ENCODE data around the gene EFCC1. TPM values are rescaled to one million over a fixed set of nuclear protein-coding genes. Genes with fewer than 3 reads are reported as not detected.

The EFCC1 gene
- total RNA-seq, 2 experiments from 2014 or later, result 0.22 to 0.25 TPM

DNA sequence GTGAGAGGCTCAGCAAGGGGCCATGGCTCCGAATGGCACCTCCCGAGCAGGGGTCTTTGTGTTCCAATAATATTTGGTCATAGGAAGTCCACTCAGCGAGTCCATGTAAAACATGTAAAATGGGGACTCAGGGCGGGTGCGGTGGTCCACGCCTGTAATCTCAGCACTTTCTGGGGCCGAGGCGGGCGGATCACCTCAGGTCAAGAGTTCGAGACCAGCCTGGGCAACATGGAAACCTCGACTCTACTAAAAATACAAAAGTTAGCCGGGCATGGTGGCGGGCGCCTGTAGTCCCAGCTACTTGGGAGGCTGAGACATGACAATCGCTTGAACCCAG, 26.4 kb downstream of the EFCC1 start:
- ChIA-PET CTCF (interaction anchor here (1.0 to 5.2 kb wide), 19 partner anchors 9 to 347 kb away, joined by 3 to 56 read pairs (median 4); partner anchors contain the start of genes CFAP92, ISY1 and RAB43), POLR2A (interaction anchor here (0.6 to 4.0 kb wide), 17 partner anchors 9 to 288 kb away, joined by 3 to 90 read pairs (median 6); partner anchors contain the start of genes CFAP92, COPG1 and RAB43)
- peak overlapping the region in 1 of 2 donors; percentile 61 for H3K27ac ChIP-seq (ENCODE audit: low read depth in 1 of 2, low read length in 2 of 2)
- Mint-ChIP-seq H3K27me3 (no peaks in the 10 kb centered on the region), H3K36me3 (ENCODE audit: low read depth) (no peaks in the 10 kb centered on the region), H3K4me3 (no peak overlapping the region), H3K9me3 (no peaks in the 10 kb centered on the region), H3K27ac (no peak overlapping the region), H3K4me1 (ENCODE audit: low read depth) (peaks cover 18% of the 10 kb centered on the region)
- DNase-seq (no peak), ATAC-seq (ENCODE audit: poor library complexity) (no peak)
- H3K4me3 ChIP-seq (ENCODE audit: low read length), result peak overlapping the region; percentile 54
- peaks cover 0 to 3% of the 10 kb centered on the region in 2 experiments for H3K9me3 ChIP-seq (ENCODE audit: control insufficient read depth in 1 of 2, insufficient read depth in 1 of 2, low read length in 2 of 2)
- no peak for TF ChIP-seq CTCF (IDR thresholded peaks at IDR 0.05)
- intact Hi-C loops (cut with DNase I, micrococcal nuclease), result loop anchor here (1.0 to 2.0 kb wide), 2 partner anchors 11 to 33 kb away; partner anchors contain the start of gene CFAP92 (in 1 of the 2)
- peaks cover 19% of the 10 kb centered on the region for H3K4me1 ChIP-seq (ENCODE audit: insufficient read depth, low read length)
- H3K27me3 ChIP-seq (ENCODE audit: control insufficient read depth in 1 of 2, insufficient read depth in 2 of 2, low read length in 2 of 2), result no peaks in the 10 kb centered on the region
- H3K36me3 ChIP-seq (ENCODE audit: insufficient read depth, low read length), result no peaks in the 10 kb centered on the region

- H3K27me3 Mint-ChIP-seq, result no peaks in the 10 kb centered on the region
- H3K27ac Mint-ChIP-seq, result no peak overlapping the region
- H3K9me3 Mint-ChIP-seq, result no peaks in the 10 kb centered on the region
- H3K27me3 ChIP-seq (ENCODE audit: control insufficient read depth in 1 of 2, insufficient read depth in 2 of 2, low read length in 2 of 2), result no peaks in the 10 kb centered on the region
- no peaks in the 10 kb centered on the region for H3K9me3 ChIP-seq (ENCODE audit: control insufficient read depth in 1 of 2, insufficient read depth in 1 of 2, low read length in 2 of 2)
- no peaks in the 10 kb centered on the region for H3K36me3 ChIP-seq (ENCODE audit: insufficient read depth, low read length)
- ChIA-PET CTCF (interaction anchor here (5.2 kb wide), 1 partner anchor 15 kb away, joined by 56 read pairs; no protein-coding TSS in a partner anchor), POLR2A (interaction anchor here (1.2 to 4.0 kb wide), 2 partner anchors 13 to 35 kb away, joined by 4 to 90 read pairs; partner anchors contain the start of gene CFAP92)
- intact Hi-C loops (cut with DNase I, micrococcal nuclease), result loop anchor here in 1 of 2 experiments (2.0 kb wide), 1 partner anchor 14 kb away; no protein-coding TSS in a partner anchor
- H3K27ac ChIP-seq (ENCODE audit: low read depth in 1 of 2, low read length in 2 of 2), result no peak overlapping the region
- ATAC-seq (ENCODE audit: poor library complexity), result no peak
- H3K4me3 ChIP-seq (ENCODE audit: low read length), result no peak overlapping the region
- TF ChIP-seq CTCF (IDR thresholded peaks at IDR 0.05), result no peak
- no peak for DNase-seq
- no peaks in the 10 kb centered on the region for H3K36me3 Mint-ChIP-seq (ENCODE audit: low read depth)
- peaks cover 18% of the 10 kb centered on the region for H3K4me1 Mint-ChIP-seq (ENCODE audit: low read depth)
- H3K4me3 Mint-ChIP-seq, result no peak overlapping the region
- peaks cover 19% of the 10 kb centered on the region for H3K4me1 ChIP-seq (ENCODE audit: insufficient read depth, low read length)
These were observed 27.8 kb downstream of the EFCC1 start for GRCh38 chr3:129028866-129029265.

- Histone ChIP-seq H3K9me3 (ENCODE audit: control insufficient read depth in 1 of 2, insufficient read depth in 1 of 2, low read length in 2 of 2) (no peaks in the 10 kb centered on the region), H3K36me3 (ENCODE audit: insufficient read depth, low read length) (no peaks in the 10 kb centered on the region), H3K27me3 (ENCODE audit: control insufficient read depth in 1 of 2, insufficient read depth in 2 of 2, low read length in 2 of 2) (no peaks in the 10 kb centered on the region), H3K4me1 (ENCODE audit: insufficient read depth, low read length) (peaks cover 25% of the 10 kb centered on the region), H3K27ac (ENCODE audit: low read depth in 1 of 2, low read length in 2 of 2) (no peak overlapping the region), H3K4me3 (ENCODE audit: low read length) (no peak overlapping the region)
- DNase-seq, result no peak
- no peak for ATAC-seq (ENCODE audit: poor library complexity)
- no peak for TF ChIP-seq CTCF (IDR thresholded peaks at IDR 0.05)
- Mint-ChIP-seq H3K27me3 (no peaks in the 10 kb centered on the region), H3K27ac (no peak overlapping the region), H3K4me3 (no peak overlapping the region), H3K36me3 (ENCODE audit: low read depth) (no peaks in the 10 kb centered on the region), H3K4me1 (ENCODE audit: low read depth) (peaks cover 19% of the 10 kb centered on the region), H3K9me3 (no peaks in the 10 kb centered on the region)
- ChIA-PET CTCF (interaction anchor here (0.8 to 1.3 kb wide), 2 partner anchors 23 to 215 kb away, joined by 3 to 4 read pairs; no protein-coding TSS in a partner anchor), POLR2A (interaction anchor here (0.6 to 1.6 kb wide), 2 partner anchors 14 to 303 kb away, joined by 3 to 6 read pairs; no protein-coding TSS in a partner anchor)
- intact Hi-C loops (cut with DNase I, micrococcal nuclease), result no loop called here
These were observed 29.5 kb downstream of the EFCC1 start for GRCh38 chr3:129030611-129031010.
